Activated T-cell treated with anti-CD3 and anti-CD28 coated beads for 48 hours (primary cell): Measurements from ENCODE around the gene RNF217.

Experiments
- DNase-seq: peaks from one replicate; pipeline ENCODE4 v3.0.0-alpha.2; 2020; ENCODE audit warnings: low read depth

The RNF217 gene

DNA sequence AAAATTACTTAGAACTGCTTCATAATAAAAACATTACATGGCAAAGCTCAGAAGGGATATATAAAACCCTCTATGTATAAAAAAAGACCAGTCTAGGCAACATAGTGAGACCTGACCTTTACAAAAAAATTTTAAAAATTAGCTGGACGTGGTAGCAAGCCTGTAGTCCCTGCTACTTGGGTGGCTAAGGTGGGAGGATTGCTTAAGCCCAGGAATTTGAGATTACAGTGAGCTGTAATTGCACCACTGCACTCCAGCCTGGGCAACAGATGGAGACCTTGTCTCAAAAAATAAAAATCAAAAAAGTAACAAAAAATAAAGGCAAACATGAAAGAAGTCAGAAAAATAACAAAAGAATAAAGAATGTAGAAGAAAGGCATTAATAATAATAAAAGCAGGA is 169.8 kb downstream of the RNF217 start:
- no peak for DNase-seq

DNA sequence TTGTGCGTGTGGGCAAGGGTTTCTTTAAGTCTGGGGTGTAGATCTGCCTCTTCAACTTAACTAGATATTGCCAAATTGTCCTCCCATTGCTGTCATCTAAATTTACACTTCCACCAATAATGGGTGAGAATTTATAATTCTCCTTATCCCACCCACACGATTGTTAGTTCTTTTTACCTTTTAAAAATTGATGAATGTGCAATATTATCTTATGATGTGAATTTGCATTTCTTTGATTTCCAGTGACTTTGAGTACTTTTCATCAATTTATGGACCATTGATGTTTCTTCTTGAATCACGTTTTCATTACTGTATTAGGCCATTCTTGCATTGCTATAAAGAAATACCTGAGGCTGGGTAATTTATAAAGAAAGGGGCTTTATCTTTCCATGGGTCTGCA is 174.1 kb downstream of the RNF217 start:
- no peak for DNase-seq

DNA sequence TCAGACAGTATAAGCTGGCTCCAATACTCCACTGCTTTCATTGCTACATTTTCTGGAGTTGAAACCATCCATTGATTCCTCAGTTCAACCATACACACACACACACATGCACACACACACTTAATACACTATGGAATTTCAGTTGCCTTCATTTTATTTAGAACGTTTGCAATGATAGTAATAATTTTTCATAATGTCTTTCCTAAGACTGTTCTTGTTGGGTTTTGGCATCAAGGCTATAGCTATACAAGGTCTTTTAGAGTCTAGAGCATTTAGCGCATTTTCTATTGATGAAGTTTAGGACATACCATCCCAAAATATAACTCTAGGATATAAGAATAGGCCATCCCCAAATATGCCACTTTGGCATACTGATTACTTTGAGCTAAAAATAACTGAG is 175.8 kb downstream of the RNF217 start:
- DNase-seq: no peak

DNA sequence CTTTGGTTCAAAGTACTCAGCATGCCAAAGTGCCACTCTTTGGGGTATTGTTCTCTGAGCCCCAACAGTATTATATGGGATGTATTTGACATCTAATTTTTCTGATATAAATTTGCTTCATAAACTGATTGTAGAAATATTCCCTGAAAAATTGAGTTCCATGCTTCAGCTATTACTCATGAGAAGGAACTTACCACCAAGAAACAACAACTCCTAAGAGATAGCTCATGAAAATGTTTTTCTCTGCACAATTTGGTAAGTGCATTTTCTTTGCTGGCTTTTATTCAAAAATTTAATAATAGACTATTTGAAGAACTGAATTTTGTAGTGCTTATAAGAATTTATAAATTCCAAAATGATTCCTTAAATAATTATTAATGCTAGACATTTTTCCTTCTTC is 178.6 kb downstream of the RNF217 start:
- no peak for DNase-seq
